Activated CD8-positive, alpha-beta T cell treated with anti-CD3 and anti-CD28 coated beads for 36 hours (primary cell): ENCODE data around the gene MIDN. TPM values are rescaled to one million over a fixed set of nuclear protein-coding genes. Genes with fewer than 3 reads are reported as not detected.
A peak's percentile ranks its signal among the peaks of the same experiment; 100 is the strongest.

Experiments used
- ATAC-seq: fragments of 200-7000 bp; cut with Tn5 transposase; one replicate; pipeline ENCODE4 v1.10.0; 2021; ENCODE audit warnings: mild to moderate bottlenecking, moderate library complexity
- CTCF ChIA-PET: fragments of 350-600 bp; sonication (Branson Sonifier 250); formaldehyde crosslinking; loops from one replicate; lab custom pipeline; 2021; ENCODE audit warnings: antibody characterized with exemption; lab: Charles Lee
- POLR2A ChIA-PET: fragments of 350-600 bp; sonication (Branson Sonifier 250); formaldehyde crosslinking; loops from one replicate; lab custom pipeline; 2021; ENCODE audit warnings: antibody characterized with exemption; lab: Charles Lee
- DNase-seq: peaks from one replicate; pipeline ENCODE4 v3.0.0-alpha.2; 2020
- H3K27ac Mint-ChIP-seq: one replicate; pipeline ENCODE4 v1.8.0; 2021; ENCODE audit warnings: mild to moderate bottlenecking, mixed read lengths
- H3K27me3 Mint-ChIP-seq: one replicate; pipeline ENCODE4 v1.8.0; 2021; ENCODE audit warnings: mixed read lengths
- H3K36me3 Mint-ChIP-seq: one replicate; pipeline ENCODE4 v1.8.0; 2021; ENCODE audit warnings: low read depth, mixed read lengths
- H3K4me1 Mint-ChIP-seq: one replicate; pipeline ENCODE4 v1.8.0; 2021; ENCODE audit warnings: low read depth, mixed read lengths
- H3K4me3 Mint-ChIP-seq: one replicate; pipeline ENCODE4 v1.8.0; 2021; ENCODE audit warnings: mild to moderate bottlenecking, moderate library complexity, mixed read lengths
- H3K9me3 Mint-ChIP-seq: one replicate; pipeline ENCODE4 v1.8.0; 2021; ENCODE audit warnings: mixed read lengths
- intact Hi-C: fragments of 100-400 bp; cut with micrococcal nuclease; formaldehyde crosslinking; loops from one replicate; pipeline ENCODE4 v1.10.0; 2022
- total RNA-seq, 2 experiments: library from RNA; stranded (reverse); gene quantifications; one replicate each; pipeline ENCODE4 v1.2.3, GENCODE V29; 2021
- TF ChIP-seq, protein P1 (sequence below): fragments of 200-600 bp; IDR thresholded peaks from one replicate; pipeline ENCODE4 v1.8.0; 2022; ENCODE audit warnings: antibody characterized with exemption, mild to moderate bottlenecking

Gene MIDN
- total RNA-seq, 2 experiments from 2014 or later, result 41.1 to 43.9 TPM

DNA sequence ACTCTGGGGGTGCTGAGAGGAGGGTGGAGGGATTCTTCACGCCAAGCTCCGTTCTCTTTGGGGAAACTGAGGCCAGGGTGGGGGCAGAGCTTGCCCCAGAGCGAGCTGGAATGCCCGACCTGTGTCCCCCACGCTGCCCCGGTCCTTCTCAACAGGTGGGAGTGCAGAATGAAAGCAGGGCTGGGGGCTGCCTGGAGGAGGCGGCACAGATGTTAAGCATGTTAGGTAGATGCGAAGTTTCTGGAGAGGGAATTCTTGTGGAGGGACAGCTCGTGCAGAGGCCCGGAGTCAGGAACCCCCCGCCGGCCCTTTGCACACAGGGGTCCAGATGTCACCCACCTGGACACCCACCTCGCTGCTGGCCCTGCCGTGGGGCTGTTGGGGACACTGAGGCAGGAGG lies 46.3 kb downstream of the MIDN start:
- no peaks in the 10 kb centered on the region for H3K9me3 Mint-ChIP-seq
- CTCF ChIA-PET, result no interaction called here
- H3K4me3 Mint-ChIP-seq, result no peak overlapping the region
- DNase-seq (no peak), ATAC-seq (no peak)
- peaks cover 17% of the 10 kb centered on the region for H3K27me3 Mint-ChIP-seq
- intact Hi-C loops, result no loop called here
- no peaks in the 10 kb centered on the region for H3K36me3 Mint-ChIP-seq
- H3K27ac Mint-ChIP-seq, result no peak overlapping the region
- TF ChIP-seq, protein P1, sequence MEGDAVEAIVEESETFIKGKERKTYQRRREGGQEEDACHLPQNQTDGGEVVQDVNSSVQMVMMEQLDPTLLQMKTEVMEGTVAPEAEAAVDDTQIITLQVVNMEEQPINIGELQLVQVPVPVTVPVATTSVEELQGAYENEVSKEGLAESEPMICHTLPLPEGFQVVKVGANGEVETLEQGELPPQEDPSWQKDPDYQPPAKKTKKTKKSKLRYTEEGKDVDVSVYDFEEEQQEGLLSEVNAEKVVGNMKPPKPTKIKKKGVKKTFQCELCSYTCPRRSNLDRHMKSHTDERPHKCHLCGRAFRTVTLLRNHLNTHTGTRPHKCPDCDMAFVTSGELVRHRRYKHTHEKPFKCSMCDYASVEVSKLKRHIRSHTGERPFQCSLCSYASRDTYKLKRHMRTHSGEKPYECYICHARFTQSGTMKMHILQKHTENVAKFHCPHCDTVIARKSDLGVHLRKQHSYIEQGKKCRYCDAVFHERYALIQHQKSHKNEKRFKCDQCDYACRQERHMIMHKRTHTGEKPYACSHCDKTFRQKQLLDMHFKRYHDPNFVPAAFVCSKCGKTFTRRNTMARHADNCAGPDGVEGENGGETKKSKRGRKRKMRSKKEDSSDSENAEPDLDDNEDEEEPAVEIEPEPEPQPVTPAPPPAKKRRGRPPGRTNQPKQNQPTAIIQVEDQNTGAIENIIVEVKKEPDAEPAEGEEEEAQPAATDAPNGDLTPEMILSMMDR, result no peak
- no peaks in the 10 kb centered on the region for H3K4me1 Mint-ChIP-seq
- POLR2A ChIA-PET, result interaction anchor here (0.7 kb wide), 1 partner anchor 14 kb away, joined by 3 read pairs; no protein-coding TSS in a partner anchor

DNA sequence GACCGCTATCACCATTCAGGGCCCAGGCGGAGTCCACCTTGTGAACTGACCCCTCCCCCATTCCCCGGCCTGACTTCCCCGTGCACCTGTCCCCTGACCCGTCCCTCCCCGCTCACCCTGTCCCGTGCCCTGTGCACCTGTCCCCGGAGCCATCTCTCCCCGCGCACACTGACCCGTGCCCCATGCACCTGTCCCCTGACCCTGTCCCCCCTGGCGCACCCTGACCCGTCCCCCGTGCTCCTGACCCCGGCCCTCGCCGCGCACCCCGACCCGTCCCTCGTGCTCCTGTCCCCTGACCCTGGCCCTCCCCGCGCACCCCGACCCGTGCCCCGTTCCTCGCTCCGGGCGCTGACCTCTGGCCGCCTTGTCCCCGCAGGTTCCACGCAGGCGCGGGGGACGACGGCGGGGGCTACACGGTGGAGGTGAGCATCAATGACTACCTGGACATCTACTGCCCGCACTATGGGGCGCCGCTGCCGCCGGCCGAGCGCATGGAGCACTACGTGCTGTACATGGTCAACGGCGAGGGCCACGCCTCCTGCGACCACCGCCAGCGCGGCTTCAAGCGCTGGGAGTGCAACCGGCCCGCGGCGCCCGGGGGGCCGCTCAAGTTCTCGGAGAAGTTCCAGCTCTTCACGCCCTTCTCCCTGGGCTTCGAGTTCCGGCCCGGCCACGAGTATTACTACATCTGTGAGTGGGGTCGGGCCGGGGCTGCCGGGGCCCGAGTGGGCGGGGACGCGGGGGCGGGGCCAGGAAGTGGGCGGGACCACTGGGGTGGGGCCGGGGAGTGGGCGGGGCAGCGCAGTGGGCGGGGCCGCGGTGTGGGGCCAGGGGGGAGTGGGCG lies 47.0 kb downstream of the MIDN start:
- H3K4me3 Mint-ChIP-seq, result no peak overlapping the region
- TF ChIP-seq, protein P1, result no peak
- H3K9me3 Mint-ChIP-seq, result no peaks in the 10 kb centered on the region
- ATAC-seq (peak; percentile 71), DNase-seq (peak; percentile 56)
- peaks cover 17% of the 10 kb centered on the region for H3K27me3 Mint-ChIP-seq
- H3K4me1 Mint-ChIP-seq, result no peaks in the 10 kb centered on the region
- ChIA-PET CTCF (no interaction called here), POLR2A (interaction anchor here (0.7 kb wide), 1 partner anchor 13 kb away, joined by 3 read pairs; no protein-coding TSS in a partner anchor)
- intact Hi-C loops, result no loop called here
- H3K36me3 Mint-ChIP-seq, result no peaks in the 10 kb centered on the region
- no peak overlapping the region for H3K27ac Mint-ChIP-seq

DNA sequence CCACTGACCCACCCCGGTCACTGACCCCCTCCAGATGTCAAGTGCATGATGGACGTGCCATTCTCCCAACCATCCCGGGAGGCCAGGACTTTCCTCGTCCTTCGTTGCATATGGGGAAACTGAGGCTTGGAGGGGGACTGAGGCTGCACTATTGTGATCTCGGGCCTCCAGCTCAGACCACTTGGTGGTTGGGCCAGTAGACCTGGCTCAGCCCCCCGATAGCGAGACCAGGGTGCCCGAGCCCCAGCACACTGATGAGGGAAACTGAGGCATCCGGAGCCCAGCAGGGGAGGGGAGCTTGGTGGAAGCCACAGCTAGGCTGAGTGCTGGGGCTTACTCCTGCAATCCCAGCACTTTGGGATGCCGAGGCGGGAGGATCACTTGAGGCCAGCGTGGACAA lies 47.7 kb downstream of the MIDN start:
- CTCF ChIA-PET, result no interaction called here
- H3K4me3 Mint-ChIP-seq, result no peak overlapping the region
- no peak overlapping the region for H3K27ac Mint-ChIP-seq
- H3K36me3 Mint-ChIP-seq, result no peaks in the 10 kb centered on the region
- ATAC-seq (no peak), DNase-seq (no peak)
- no peaks in the 10 kb centered on the region for H3K4me1 Mint-ChIP-seq
- POLR2A ChIA-PET, result no interaction called here
- H3K27me3 Mint-ChIP-seq, result peaks cover 17% of the 10 kb centered on the region
- intact Hi-C loops, result no loop called here
- TF ChIP-seq, protein P1, result no peak
- no peaks in the 10 kb centered on the region for H3K9me3 Mint-ChIP-seq

DNA sequence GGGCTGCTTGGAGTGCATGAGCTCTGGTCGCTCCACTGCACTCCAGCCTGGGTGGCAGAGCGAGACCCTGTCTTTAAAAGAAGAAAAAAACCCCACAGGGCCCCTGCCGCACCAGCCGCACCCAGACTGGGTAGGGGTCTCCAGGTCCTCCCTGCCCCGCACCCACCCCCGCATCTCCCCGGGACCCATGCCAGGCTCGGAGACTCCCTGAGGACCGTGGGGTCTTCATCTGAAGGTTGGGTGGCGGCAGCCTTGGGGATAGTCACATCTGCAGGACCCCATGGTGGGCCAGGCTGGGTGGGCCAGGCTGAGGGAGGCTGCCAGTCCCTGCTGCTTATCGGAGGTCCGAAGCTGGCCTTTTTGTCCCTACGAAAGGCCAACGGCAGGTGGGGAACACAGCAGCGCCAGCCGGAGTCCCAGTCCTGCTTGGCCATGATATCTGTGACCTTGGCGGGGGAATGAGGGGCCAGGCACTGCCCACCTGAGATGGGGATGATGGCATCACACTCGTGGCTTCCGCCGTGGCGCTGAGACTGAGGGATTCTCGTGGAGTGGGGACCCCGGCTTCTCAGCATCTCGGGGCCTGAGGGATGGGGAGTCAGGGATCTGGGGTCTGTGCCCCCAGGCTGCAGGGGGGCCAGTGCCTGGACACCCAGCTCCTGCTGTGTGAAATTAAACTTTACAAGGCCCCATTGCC lies 48.3 kb downstream of the MIDN start:
- TF ChIP-seq, protein P1, result no peak
- Mint-ChIP-seq H3K27ac (no peak overlapping the region), H3K27me3 (peaks cover 17% of the 10 kb centered on the region), H3K9me3 (no peaks in the 10 kb centered on the region), H3K4me1 (no peaks in the 10 kb centered on the region), H3K4me3 (no peak overlapping the region), H3K36me3 (no peaks in the 10 kb centered on the region)
- ATAC-seq, result no peak
- POLR2A ChIA-PET, result no interaction called here
- intact Hi-C loops, result no loop called here
- no peak for DNase-seq
- CTCF ChIA-PET, result no interaction called here

DNA sequence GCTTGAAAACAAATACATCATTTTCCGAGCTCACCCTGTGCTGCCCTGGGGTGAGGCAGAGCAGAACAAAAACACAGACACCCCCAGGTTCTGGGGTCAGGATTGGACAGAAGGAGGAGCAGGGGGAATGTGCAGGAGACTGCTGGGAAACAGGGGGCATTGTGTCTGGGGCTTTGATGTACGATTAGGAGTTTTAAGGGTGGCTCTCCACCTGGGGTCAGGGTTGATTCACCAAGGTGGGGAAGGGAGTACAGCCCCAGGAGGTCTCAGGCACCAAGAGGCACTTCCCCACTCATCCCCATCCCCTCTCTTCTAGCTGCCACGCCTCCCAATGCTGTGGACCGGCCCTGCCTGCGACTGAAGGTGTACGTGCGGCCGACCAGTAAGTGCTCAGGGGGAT lies 49.9 kb downstream of the MIDN start:
- intact Hi-C loops, result no loop called here
- ChIA-PET POLR2A (interaction anchor here (1.2 kb wide), 1 partner anchor 10 kb away, joined by 3 read pairs; no protein-coding TSS in a partner anchor), CTCF (no interaction called here)
- no peaks in the 10 kb centered on the region for H3K9me3 Mint-ChIP-seq
- TF ChIP-seq, protein P1, result no peak
- H3K36me3 Mint-ChIP-seq, result no peaks in the 10 kb centered on the region
- DNase-seq (no peak), ATAC-seq (no peak)
- H3K4me3 Mint-ChIP-seq, result no peak overlapping the region
- H3K27me3 Mint-ChIP-seq, result peaks cover 11% of the 10 kb centered on the region
- H3K27ac Mint-ChIP-seq, result no peak overlapping the region
- H3K4me1 Mint-ChIP-seq, result no peaks in the 10 kb centered on the region
